GM19328 (cell line): Measurements from ENCODE around the gene NBPF1.
"Not testable (repeated sequence)": the region's sequence is repeated elsewhere in the genome, so short reads cannot be mapped to it uniquely, and the experiment has no call there.

ENCODE experiments used
- ATAC-seq: cut with Tn5 transposase; IDR thresholded peaks from one replicate; pipeline ENCODE4 v1.9.1; 2021; ENCODE audit warnings: mild to moderate bottlenecking, moderate library complexity; ENCODE audit not compliant: unreplicated experiment

NBPF1 gene

DNA sequence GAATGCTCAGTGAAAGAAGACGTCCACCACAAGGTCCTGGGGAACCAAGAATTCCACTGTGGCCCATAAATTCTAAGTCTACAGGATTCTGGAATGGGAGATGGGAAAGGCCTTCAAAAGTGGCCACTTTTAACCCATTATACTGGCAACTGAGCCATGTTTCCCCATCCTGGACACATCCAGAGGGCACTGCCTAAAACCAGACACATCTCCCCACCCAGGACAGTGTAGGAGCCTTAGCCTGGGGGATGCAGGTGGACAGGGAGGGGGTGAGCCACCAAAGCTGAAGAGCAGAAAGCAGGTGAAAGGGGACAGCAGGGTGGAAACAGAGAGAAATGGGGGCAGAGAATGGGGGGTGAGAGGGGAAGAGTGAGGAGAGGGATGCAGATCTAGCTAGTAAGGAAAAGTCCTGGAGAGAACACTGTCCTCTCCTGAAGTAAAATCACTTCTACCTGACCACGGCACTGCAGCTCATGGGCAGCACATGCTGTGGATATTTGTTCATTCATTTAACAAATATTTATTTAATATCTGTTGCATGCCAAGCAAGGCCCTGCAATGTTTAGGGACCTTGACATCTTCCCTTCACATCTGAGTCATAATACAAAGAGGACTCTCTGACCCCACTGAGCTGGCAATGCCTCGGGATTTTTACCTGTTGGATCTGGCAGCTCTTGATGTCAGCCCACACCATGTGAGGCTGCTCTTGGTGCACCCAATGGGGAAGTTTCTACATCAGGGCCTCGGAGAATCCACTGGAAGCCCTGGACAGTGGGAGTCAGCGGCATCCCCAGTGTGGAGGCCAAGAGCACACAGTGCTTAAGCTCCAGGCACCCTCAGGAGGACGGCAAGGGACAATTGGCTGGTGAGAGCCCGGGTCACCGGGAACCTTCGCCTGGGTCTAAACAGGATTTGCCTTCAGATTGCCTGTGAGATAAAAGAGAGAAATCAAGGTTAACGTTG is 5.2 kb downstream of the NBPF1 start:
- ATAC-seq: not testable (repeated sequence)

DNA sequence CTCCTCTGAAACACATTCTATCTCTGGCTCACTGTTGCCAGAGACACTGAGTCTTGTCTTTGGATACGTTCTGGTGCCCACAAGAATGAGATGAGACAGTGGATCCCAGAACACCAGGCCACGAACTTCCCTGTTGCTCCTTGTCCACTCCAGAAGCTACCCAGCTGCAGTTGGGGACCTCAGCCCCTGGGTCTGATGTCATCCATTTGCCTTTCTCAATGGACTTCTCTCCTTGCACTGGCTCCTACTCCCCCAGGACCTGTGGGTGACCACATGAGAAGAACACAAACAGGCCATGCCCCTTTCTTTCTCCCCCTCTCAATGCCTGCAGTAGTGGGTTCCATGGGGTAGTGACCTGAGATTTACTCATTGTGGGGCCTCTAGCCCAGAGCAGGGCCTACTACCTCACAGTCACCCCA is 5.9 kb downstream of the NBPF1 start:
- ATAC-seq: no peak

DNA sequence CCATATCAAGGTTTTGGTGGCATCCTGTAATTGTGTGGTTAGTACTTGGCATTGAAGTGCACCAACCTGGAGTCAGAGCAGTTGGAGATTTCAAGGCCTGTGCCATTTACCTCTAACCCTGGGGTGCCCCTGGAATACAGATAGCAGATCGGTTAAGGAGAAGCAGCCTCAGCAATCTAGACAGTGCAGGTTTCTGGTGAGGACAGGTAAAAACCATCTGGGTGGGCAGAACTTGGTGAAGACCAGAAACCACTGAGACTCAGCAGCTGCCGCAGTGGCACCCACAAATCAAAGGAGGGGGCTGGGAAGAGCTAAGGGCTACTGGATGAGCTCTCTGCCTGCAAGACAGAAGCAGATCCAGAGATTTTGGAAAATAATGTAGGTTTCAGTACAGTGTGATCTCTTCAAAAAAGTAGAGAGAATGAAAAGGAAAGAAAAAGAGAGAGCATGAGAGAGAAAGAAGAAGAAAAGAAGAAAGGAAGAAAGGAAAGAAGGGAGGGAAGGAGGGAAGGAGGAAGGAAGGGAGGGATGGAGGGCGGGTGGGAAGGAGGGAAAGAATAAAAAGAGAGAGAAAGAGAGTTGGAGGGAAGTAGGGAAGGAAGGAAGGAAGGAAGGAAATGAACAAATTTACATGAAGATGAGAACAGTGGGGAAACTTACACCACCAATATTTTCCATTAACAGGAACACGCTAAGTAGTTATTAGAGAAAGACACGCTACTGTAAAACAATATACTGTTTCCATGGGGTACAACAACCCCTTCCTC is 6.5 kb downstream of the NBPF1 start:
- ATAC-seq: not testable (repeated sequence)

DNA sequence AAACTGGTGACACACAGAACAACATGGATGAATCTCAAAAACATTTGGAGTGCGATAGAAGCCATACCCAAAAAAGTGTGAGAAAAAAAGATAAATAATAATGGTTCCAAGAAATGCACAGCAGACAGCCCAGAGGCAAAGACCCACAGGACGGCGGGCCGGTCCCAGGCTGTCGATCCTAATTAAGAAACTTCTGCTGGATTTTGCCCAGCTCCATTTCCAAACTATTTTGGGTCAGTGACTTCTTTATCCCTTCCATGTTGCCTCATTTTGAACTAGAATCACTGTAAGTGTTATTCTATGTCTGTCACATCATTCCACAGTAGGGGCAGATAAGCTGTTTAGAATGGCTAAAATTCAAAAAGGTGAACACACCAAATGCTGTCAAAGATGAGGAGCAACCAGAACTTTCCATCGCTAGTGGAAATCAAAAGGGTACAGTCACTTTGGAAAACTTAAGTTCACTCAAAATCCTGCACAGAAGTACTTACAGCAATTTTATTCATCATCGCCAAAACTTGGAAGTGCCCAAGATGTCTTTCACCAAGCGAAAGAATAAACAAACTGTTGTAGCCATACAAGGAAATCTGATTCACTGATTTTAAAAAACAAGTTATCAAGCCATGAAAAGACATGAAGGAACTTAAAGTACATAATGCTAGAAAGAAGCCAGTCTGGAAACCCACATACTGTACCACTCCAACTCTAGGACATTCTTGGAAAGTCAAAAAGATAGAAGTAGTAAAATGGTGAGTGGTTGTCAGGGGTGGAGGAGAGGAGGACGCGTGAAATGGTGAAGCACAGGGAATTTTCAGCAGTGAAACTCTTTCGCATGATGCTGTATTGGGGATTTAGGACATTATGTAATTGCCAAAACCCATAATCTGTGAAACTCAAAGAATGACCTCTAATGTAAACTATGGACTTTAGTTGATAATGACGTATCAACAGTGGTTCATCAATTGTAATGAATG is 7.5 kb downstream of the NBPF1 start:
- no peak for ATAC-seq

DNA sequence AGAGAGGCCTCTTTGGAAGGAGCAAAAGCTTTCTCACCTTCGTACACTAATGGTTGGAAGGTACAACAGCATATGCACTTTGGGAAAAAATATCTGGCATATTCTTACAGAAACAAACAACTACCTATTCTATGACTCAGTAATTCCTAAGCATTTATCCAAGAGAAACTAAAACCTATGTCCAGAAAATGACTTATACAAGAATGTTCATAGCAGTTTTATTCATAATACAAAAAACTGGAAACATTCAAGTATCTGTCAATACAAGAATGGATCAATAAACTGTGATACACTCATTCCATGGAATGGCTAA is 8.2 kb downstream of the NBPF1 start:
- ATAC-seq: no peak

DNA sequence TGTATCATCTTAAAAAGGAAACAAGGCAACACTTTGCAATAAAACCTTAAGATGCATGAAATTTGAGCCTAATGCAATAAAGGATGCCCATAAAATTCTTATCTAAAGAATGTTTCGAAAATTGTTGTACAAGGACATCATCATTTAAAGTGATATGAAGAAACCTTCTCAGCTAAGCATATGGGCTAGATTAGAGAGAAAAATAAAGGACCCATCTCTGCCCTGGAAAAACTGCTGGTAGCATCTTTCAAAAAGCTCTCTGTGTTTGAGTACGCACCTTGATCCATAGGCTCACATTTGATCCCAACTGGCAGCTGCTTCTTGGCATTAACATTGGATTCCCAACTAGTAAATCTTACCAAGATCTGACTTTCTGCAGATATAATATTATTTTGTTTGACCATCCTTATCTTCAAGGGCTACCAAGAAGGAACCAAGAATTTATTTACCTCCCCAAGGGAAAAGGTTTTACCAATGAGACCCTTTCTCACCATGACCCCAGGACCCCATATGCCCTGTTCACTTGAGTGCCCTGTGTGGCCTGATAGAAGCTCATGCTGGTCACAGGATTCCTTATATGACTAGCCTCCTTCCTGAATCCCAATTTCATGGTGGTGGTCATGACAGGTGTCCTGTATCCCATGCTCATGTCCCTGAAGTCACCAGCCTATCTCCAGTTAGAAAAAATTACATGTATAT is 8.7 kb downstream of the NBPF1 start:
- not testable (repeated sequence) for ATAC-seq

DNA sequence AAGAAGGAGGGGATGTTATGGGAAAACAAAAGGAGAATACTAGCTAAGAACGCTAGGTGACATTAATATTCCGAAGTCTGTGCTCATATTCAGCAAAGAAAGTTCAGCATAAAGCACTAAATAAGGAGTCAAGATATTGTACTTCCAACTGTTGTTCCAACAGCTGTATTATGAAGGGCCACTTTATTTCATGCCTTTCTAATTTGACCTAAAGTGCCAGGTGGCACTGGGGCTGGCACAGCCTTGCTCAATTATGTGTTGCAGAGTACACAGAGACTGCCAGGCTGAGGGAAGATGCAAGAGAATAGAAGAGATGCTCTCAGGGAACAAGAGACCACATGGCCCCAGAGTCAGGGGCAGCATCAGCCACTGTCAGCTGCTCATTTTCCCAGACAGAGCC is 9.7 kb downstream of the NBPF1 start:
- ATAC-seq: not testable (repeated sequence)

DNA sequence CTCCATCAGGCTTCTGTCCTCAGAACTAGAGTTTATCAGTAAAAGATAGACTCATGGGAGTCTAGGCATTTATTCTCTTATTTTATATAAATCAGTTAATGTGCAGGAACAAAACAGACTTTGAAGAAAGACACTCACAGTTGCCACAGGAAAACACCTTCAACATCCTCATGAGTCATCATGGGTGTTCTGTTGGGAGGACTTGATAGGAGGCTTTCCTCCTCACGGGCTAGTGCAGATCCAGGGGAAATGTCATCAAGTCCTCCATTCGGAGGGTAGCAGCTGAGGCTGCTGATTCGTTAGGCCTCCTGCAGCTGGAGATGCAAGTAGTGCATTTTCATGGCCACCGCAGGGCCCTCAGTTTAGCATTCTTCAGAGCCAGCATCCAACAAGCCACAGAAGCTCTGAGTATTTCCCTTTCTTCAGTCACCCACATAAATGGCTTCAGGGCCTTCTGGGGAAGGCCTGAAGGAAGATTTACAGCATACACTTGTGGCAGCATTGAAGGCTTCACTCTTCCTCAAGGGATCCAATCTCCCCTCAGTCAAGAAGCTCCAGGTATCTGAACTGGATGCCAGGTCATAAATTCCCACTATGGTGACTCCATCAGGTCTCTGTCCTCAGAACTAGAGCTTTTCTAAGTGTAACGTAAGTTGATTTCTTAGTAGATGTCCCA is 10.9 kb downstream of the NBPF1 start:
- ATAC-seq: not testable (repeated sequence)

DNA sequence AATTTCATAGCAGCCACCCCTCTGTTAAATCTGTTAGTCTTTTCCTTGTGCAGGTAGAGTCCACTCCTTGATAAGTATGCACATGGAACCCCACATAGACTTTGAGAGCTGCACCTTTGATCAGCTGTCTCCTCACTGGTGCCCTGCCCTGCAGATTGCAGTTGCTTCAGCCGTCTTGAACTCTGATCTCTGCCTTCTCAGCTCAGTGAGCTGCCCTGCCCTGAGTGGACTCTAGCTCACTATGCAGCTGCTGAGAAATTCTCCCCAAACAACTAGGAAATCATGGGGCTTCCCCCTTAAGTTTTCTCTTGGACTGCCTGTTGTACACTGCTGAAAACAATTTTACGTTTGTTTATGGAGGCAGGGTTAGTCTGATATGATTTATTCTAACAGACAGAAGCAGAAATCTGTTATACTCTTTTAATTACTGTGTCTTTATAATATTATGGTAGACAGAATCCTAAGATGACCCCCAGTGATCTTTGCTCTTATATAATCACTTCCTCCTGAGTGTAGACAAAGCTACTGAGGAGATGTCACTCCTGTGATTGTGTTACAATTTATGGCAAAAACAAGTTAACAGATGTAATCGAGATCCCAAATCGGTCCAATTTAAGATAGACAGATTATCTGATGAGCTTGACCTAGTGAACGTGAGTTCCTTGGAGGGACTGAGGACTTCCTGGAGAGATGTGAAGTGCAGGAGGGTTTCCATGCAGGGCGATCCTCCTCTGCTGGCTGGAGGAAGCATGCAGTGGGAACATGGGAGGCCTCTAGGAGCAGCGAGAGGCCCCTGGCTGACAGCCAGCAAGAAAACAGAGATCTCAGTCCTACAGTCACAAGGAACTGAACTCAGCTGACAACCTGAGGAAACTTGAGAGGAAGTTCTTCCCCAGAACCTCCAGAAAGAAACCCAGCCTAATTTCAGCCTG is 12.2 kb downstream of the NBPF1 start:
- not testable (repeated sequence) for ATAC-seq

DNA sequence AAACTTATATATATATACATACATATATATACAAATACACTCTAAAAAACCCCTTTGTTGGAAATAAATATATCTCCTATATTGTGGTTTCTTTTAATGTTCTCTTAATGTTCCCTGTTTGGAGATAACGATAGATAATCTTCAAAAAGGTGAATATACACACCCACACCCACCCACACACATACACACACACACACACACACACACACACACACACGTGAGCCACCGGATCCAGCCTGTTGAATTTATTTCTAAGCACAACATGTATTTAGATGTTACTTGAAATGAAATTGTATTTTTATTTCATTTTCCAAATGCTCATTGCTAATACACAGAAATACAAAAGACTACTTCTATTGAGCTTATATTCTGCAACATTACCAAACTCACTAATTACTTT is 14.0 kb downstream of the NBPF1 start:
- ATAC-seq: not testable (repeated sequence)

DNA sequence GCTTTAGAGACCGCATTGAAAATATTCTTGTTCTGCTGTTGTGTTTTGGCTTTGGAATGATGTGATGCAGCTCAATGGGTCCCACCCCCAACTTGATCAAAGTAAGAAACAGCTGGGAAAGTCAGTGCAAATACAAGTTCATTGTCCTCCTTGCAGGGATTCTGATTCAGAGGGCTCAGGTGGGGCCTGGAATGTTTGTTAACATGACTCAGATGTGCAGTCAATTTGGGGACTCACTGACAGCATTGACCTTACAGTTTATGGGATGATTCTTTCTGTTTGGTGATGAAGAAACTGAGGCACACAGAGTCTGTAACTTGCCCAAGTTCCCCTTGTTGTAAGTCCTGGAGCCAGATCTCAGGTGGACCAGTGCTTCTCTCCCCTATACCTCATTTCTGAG is 18.1 kb downstream of the NBPF1 start:
- ATAC-seq: not testable (repeated sequence)

DNA sequence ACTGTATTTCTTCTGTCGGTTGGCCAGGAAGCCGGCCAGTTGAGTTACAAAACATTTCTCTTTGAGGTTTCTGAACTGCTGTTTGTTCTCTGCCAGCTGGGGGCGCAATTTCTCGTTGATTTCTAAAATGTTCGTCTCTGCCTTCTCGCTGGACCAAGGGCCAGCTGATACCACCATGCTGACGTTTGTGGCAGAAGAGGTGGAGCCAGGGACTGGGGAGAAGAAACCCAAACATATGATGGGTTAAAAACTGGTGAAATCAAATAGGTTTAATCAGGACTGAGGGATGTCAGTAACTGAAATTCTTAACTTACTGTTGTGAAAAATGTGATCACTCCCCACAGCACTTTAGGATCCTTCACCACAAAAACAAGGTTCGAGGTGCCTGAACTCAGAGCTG is 21.5 kb downstream of the NBPF1 start:
- not testable (repeated sequence) for ATAC-seq

DNA sequence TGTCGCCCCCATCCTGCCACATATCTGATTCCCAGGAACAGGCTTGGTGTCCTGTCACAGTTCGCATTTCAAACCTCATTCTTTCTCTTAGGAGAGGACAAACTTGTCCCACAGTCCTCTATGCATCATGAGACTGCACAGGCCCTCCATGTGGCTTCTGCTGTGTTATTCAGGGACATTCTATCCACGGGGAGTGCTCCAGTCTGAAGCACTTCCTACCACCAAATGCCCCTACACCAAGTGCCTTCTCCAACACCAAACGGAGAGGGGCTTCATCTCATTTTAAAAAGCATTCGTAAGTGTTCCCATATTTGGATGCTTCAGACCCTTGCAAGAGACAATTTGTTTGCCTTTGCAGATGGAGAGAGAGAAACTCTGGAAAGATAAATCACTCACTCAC is 25.3 kb downstream of the NBPF1 start:
- not testable (repeated sequence) for ATAC-seq

DNA sequence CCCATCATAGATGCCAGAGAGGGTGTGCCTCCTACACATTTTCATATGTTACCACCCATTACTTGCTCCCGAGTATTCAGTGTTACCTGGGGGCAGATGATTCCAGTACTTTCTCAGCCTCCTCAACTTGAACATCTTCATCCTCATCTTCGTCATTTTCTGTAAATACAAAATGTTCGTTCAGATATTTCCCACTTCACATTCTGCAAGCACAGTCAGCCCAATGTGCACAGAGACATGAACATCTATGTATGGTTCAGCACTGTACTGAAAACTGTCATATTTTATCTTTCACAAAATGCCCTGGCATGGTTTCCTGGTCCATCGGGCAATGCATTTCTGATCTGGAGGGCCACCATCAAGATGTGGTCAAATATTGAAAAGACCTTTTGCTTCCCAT is 25.7 kb downstream of the NBPF1 start:
- ATAC-seq: not testable (repeated sequence)

DNA sequence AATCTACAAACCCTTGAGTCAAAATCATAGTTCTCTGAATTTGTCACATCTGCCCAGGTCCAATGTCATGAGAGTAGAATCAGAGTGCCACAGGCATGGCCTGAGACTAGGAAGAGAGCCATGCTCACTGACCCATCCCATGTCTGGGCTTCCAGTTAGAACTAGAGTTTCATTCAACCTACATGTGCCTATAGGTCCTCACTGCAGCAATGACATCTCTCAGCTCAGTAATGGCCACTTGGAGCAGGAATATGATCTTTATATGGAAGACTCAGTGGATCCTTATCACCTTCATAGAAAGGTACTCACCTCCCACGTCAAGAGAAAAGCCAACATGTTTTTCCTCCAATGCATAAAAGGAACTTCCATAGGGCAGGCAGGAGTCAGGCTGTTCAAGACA is 48.0 kb downstream of the NBPF1 start:
- not testable (repeated sequence) for ATAC-seq

DNA sequence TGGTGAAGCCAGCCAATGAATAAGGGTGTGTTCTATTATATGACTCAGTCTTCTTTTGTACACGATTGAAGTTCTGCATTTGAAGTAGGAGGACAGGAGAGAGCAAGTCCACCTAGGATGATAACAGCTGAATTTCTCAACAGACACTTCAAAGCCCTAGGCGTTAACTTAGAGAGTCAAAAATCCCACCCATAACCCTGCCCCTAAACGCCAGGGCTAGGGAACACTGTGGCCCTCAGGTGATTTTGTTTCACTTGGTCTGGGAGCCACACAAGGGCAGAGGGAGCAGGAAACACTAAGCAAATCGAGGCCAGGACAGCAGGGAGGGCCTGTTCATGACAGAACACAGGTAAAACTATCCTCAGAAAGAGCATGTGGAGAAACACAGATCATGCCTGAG is 52.3 kb downstream of the NBPF1 start:
- not testable (repeated sequence) for ATAC-seq

DNA sequence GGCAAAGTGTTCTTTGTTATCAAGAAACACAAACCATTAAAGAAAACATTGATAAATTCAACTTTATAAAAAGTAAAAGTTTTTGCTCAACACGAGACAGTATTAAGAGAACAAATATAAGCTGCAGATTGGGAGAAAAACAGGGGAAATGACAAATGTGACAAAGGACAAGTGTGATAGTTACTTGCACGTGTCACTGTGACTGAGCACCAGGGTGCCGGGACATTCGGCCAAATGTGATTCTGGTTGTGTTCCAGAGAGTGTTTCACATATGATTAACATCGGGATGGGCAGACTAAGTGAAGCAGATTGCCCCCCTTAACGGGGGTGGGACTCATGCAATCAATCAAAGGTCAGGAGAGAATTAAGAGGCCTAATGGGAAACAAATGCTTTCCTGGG is 52.9 kb downstream of the NBPF1 start:
- ATAC-seq: not testable (repeated sequence)

DNA sequence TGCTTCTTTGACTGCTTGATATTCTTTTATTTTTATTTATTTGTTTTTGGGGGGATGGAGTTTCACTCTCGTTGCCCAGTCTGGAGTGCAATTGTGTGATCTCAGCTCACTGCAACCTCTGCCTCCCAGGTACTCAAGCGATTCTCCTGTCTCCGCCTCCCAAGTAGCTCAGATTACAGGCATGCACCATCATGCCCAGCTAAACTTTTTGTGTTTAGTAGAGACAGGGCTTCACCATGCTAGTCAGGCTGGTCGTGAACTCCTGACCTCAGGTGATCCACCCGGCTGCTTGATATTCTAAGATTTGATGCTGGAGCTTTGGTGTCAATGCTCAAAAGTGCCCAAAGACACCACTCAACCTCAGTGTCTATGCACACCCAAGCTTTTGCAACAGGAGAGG is 53.7 kb downstream of the NBPF1 start:
- not testable (repeated sequence) for ATAC-seq

DNA sequence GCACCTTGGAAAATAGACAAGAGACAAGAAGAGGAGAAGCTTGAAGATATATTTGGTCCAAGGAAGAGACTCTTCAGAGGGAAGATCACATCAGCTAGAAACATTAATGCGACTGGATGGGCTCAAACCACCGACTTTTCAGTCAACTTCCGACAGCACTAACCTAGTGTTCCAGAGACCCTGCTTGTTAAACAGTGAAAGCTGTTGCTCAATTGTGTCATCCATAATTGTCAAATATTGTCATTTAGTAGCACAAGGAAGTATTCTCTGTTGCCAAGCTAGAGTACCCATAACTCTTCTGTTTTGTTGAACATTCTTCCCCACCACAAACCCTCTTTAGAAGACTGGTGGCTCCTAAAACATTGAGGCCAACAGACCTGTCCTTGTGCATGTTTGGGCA is 56.3 kb downstream of the NBPF1 start:
- ATAC-seq: not testable (repeated sequence)
